ENCODE measurements around the gene NPHP4.

Gene NPHP4

DNA sequence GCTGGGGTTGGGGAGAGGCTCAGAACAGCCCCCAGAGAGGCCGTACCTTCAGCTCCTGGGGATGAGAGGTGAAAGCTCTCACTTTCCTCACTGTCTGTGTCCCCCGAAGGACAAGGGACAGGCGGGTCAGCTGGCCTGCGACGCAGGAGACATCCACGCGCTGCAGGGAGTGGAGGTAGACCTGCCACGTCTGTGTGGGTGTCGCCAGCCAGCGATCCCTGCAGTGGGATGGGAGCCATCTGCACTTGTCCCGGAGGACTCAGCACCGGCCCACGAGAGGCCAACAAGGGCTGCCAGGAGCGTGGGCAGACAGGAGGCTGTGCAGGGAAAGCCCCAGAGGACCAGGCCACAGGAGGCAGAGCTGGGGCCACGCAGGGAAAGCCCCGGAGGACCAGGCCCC lies 127.2 kb downstream of the NPHP4 start:
- Histone ChIP-seq H3K9ac (ENCODE audit: insufficient read length, low read depth) (no peak overlapping the region), H3K4me3 (ENCODE audit: insufficient read length, low read depth) (no peak overlapping the region), H3K36me3 (ENCODE audit: insufficient read depth, insufficient read length, low read length) (no peaks in the 10 kb centered on the region), H3K4me1 (ENCODE audit: insufficient read depth, insufficient read length) (peaks cover 2% of the 10 kb centered on the region), H3K27me3 (ENCODE audit: insufficient read depth, insufficient read length) (no peaks in the 10 kb centered on the region), H3K9me3 (ENCODE audit: insufficient read depth, low read length) (0 out of 2 replicates have a peak, but pooled peaks cover 6% of the 10 kb centered on the region)
- no peak for DNase-seq (ENCODE audit: low read depth, low spot score)
- TF ChIP-seq SUZ12 (IDR thresholded peaks at IDR 0.05; ENCODE audit: extremely low read depth, insufficient read depth, insufficient read length) = no peak
- TF ChIP-seq YY1 (IDR thresholded peaks at IDR 0.05; ENCODE audit: insufficient read depth, insufficient read length) = no peak
- TF ChIP-seq ZNF274 (IDR thresholded peaks at IDR 0.05; ENCODE audit: low read depth, low read length) = no peak

DNA sequence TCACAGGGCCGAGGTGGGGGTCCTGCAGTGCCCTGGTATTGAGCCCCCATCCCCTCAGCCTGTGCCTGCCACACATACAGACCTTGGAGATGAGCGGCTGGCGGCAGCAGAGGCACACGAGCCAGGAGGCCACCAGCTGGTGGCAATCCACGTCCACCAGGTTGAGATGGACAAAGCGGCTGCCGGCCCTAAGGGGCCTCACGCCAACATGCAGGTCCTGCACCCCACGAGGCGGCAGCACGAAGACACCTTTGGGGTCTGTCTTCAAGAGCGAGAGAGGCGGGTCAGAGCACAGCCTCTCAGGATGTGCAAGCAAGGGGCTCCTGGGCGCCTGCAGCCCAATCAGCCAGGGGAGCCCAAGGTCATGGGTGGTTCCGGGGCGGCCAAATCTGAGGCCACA lies 128.0 kb downstream of the NPHP4 start:
- no peak overlapping the region for H3K9ac ChIP-seq (ENCODE audit: insufficient read length, low read depth)
- no peaks in the 10 kb centered on the region for H3K36me3 ChIP-seq (ENCODE audit: insufficient read depth, insufficient read length, low read length)
- H3K4me1 ChIP-seq (ENCODE audit: insufficient read depth, insufficient read length) = peaks cover 2% of the 10 kb centered on the region
- H3K27me3 ChIP-seq (ENCODE audit: insufficient read depth, insufficient read length) = no peaks in the 10 kb centered on the region
- DNase-seq (ENCODE audit: low read depth, low spot score) = no peak
- H3K9me3 ChIP-seq (ENCODE audit: insufficient read depth, low read length) = 0 out of 2 replicates have a peak, but pooled peaks cover 6% of the 10 kb centered on the region
- no peak overlapping the region for H3K4me3 ChIP-seq (ENCODE audit: insufficient read length, low read depth)
- TF ChIP-seq SUZ12 (IDR thresholded peaks at IDR 0.05; ENCODE audit: extremely low read depth, insufficient read depth, insufficient read length) = no peak
- no peak for TF ChIP-seq ZNF274 (IDR thresholded peaks at IDR 0.05; ENCODE audit: low read depth, low read length)
- no peak for TF ChIP-seq YY1 (IDR thresholded peaks at IDR 0.05; ENCODE audit: insufficient read depth, insufficient read length)

DNA sequence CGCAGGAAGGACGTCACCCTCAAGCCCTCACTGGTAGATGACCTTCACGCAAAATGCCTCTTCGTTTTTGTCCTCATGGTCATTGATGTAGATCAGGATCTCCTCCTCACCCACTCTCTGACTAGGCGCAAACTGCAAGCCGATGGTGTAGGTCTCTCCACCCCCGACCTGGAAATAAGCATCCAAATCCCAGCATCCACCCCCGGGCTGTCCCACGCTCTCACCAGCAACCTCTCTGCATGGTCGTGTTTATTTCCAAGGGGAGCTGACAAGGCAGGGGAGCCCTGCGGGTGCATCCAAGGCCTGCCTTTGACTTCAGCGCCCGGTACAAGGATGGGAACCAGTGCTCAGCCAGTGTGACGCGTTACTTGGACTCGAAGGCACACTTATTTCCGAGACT lies 129.0 kb downstream of the NPHP4 start:
- no peaks in the 10 kb centered on the region for H3K9me3 ChIP-seq (ENCODE audit: insufficient read depth, low read length)

DNA sequence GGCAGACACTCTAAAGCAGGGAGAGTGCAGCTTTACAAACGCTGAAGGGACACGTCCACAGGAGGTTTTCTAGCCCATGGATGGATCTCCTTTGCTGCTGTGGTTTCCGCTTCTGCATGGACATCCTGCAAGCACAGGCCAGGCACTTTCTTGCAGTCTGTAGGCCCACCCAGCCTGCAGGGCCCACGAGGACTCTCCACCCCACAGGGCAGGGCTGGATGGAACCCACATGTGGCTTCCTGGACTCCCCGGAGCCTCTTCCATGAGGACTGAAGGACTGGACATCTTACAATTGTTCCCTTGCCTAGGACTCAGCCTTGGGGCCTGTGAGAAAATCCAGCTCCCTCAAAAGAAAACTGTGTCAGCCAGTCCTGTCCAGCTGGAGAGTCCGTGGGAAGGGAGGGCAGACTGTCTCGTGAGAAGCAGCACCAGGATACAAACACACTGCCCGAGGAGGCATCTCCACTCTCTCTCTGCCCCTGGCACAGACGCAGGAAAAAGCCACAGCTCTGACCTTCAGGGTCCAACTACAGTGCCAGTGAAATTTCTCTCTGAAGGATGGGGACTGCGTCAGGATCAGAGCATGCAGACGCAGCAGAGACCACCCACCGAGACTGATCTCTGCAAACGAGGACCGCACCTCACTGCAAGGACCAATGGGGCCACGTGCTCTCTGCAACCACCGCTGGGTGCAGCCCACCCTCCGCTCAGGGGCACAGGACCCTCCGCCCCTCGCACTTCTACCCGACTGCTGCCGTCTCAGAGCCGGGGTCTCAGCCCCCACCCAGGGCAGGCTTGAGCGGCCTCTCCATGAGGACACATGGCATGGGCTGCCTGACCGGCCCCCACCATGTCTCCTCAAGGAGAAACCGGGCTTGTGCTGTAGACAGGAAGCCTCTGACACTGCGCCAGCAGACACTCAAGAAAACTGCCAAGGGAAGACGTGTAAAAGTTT lies 130.1 kb downstream of the NPHP4 start:
- no peaks in the 10 kb centered on the region for H3K27me3 ChIP-seq (ENCODE audit: insufficient read depth, insufficient read length)
- DNase-seq (ENCODE audit: low read depth, low spot score) = no peak
- no peaks in the 10 kb centered on the region for H3K4me1 ChIP-seq (ENCODE audit: insufficient read depth, insufficient read length)
- H3K9me3 ChIP-seq (ENCODE audit: insufficient read depth, low read length) = no peaks in the 10 kb centered on the region
- H3K36me3 ChIP-seq (ENCODE audit: insufficient read depth, insufficient read length, low read length) = no peaks in the 10 kb centered on the region
- TF ChIP-seq YY1 (IDR thresholded peaks at IDR 0.05; ENCODE audit: insufficient read depth, insufficient read length) = no peak
- no peak for TF ChIP-seq SUZ12 (IDR thresholded peaks at IDR 0.05; ENCODE audit: extremely low read depth, insufficient read depth, insufficient read length)
- TF ChIP-seq ZNF274 (IDR thresholded peaks at IDR 0.05; ENCODE audit: low read depth, low read length) = no peak
- H3K9ac ChIP-seq (ENCODE audit: insufficient read length, low read depth) = no peak overlapping the region
- no peak overlapping the region for H3K4me3 ChIP-seq (ENCODE audit: insufficient read length, low read depth)

More for the DNA sequence above, 129.0 kb downstream of the NPHP4 start:
- no peak for DNase-seq (ENCODE audit: low read depth, low spot score)
- Histone ChIP-seq H3K4me1 (ENCODE audit: insufficient read depth, insufficient read length) (no peaks in the 10 kb centered on the region), H3K36me3 (ENCODE audit: insufficient read depth, insufficient read length, low read length) (no peaks in the 10 kb centered on the region), H3K9ac (ENCODE audit: insufficient read length, low read depth) (no peak overlapping the region), H3K27me3 (ENCODE audit: insufficient read depth, insufficient read length) (no peaks in the 10 kb centered on the region), H3K4me3 (ENCODE audit: insufficient read length, low read depth) (no peak overlapping the region)
- no peak for TF ChIP-seq ZNF274 (IDR thresholded peaks at IDR 0.05; ENCODE audit: low read depth, low read length)
- no peak for TF ChIP-seq YY1 (IDR thresholded peaks at IDR 0.05; ENCODE audit: insufficient read depth, insufficient read length)
- TF ChIP-seq SUZ12 (IDR thresholded peaks at IDR 0.05; ENCODE audit: extremely low read depth, insufficient read depth, insufficient read length) = no peak

DNA sequence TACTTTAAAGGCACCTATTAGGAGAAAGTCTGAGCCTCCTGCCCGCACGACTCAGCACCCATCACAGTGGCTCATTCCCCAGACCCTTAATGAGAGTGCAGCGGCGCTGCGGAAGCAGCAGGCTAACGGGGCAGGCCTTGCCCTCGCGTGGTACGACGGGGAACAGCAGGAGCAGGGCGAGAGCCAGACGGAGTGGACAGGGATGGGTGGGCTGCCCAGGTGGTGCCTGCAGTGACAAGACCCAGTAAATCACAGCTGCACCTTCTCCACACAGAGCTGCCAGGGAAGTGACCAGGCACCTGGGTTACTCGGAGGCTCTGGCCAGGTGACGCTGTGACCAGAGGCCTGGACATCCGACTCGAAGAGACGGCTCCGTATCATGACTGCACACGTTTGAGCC lies 131.9 kb downstream of the NPHP4 start:
- Histone ChIP-seq H3K27me3 (ENCODE audit: insufficient read depth, insufficient read length) (no peaks in the 10 kb centered on the region), H3K9ac (ENCODE audit: insufficient read length, low read depth) (no peak overlapping the region), H3K4me3 (ENCODE audit: insufficient read length, low read depth) (no peak overlapping the region), H3K4me1 (ENCODE audit: insufficient read depth, insufficient read length) (no peaks in the 10 kb centered on the region), H3K36me3 (ENCODE audit: insufficient read depth, insufficient read length, low read length) (no peaks in the 10 kb centered on the region), H3K9me3 (ENCODE audit: insufficient read depth, low read length) (no peaks in the 10 kb centered on the region)
- TF ChIP-seq YY1 (IDR thresholded peaks at IDR 0.05; ENCODE audit: insufficient read depth, insufficient read length) (no peak), SUZ12 (IDR thresholded peaks at IDR 0.05; ENCODE audit: extremely low read depth, insufficient read depth, insufficient read length) (no peak), ZNF274 (IDR thresholded peaks at IDR 0.05; ENCODE audit: low read depth, low read length) (no peak)
- no peak for DNase-seq (ENCODE audit: low read depth, low spot score)

DNA sequence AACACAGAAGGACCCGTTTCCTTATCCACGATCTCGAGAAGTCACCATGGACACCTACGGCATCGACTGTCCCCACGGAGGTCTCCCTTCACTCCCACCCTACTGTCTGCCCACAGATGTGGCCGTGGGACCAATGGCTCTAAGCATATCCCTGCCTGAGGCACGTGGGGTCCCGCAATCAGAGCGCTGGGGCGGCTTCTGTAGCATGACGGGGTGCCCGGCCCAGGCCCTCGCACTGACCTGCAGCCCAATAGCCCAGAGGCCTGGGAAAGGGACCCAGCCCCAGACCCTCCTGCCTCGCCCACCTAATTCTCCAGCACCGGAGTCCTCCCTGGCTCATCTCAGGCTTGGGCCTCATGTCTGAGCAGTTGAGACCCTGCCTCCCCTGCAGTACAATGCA lies 132.5 kb downstream of the NPHP4 start:
- H3K36me3 ChIP-seq (ENCODE audit: insufficient read depth, insufficient read length, low read length) = no peaks in the 10 kb centered on the region
- no peak for TF ChIP-seq ZNF274 (IDR thresholded peaks at IDR 0.05; ENCODE audit: low read depth, low read length)
- no peak for TF ChIP-seq YY1 (IDR thresholded peaks at IDR 0.05; ENCODE audit: insufficient read depth, insufficient read length)
- TF ChIP-seq SUZ12 (IDR thresholded peaks at IDR 0.05; ENCODE audit: extremely low read depth, insufficient read depth, insufficient read length) = no peak
- no peaks in the 10 kb centered on the region for H3K9me3 ChIP-seq (ENCODE audit: insufficient read depth, low read length)
- no peak overlapping the region for H3K9ac ChIP-seq (ENCODE audit: insufficient read length, low read depth)
- no peaks in the 10 kb centered on the region for H3K27me3 ChIP-seq (ENCODE audit: insufficient read depth, insufficient read length)
- DNase-seq (ENCODE audit: low read depth, low spot score) = no peak
- no peaks in the 10 kb centered on the region for H3K4me1 ChIP-seq (ENCODE audit: insufficient read depth, insufficient read length)
- no peak overlapping the region for H3K4me3 ChIP-seq (ENCODE audit: insufficient read length, low read depth)

DNA sequence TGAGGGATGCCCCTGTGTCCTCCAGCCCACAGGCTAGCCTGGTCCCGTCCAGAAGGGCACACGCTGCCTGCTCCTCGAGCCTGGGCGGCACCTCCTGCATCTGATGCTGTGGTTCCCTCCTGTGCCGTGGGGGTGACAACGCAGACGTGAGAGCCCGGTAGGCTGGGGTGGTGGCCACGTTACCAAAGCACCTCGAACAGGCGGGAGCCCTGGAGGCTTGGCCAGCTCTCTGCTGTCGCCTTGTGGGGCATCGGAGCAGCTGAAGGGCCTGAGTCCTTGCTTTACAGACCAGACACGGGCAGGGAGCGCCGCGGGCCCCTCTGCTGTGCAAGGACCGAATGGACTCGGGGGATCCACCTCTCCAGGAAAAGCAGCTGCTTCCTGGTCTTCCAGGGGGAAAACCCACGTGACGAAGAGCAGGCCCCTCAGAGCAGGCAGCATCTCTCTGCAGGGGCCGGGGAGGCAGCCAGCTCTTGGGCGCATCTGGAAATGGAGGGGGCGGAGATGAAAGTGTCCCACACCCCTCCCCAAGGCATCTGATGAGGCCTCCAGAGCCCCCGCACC lies 133.3 kb downstream of the NPHP4 start:
- no peak overlapping the region for H3K9ac ChIP-seq (ENCODE audit: insufficient read length, low read depth)
- TF ChIP-seq SUZ12 (IDR thresholded peaks at IDR 0.05; ENCODE audit: extremely low read depth, insufficient read depth, insufficient read length) = no peak
- no peak for TF ChIP-seq YY1 (IDR thresholded peaks at IDR 0.05; ENCODE audit: insufficient read depth, insufficient read length)
- TF ChIP-seq ZNF274 (IDR thresholded peaks at IDR 0.05; ENCODE audit: low read depth, low read length) = no peak
- H3K4me3 ChIP-seq (ENCODE audit: insufficient read length, low read depth) = no peak overlapping the region
- H3K36me3 ChIP-seq (ENCODE audit: insufficient read depth, insufficient read length, low read length) = no peaks in the 10 kb centered on the region
- H3K9me3 ChIP-seq (ENCODE audit: insufficient read depth, low read length) = no peaks in the 10 kb centered on the region
- H3K27me3 ChIP-seq (ENCODE audit: insufficient read depth, insufficient read length) = no peaks in the 10 kb centered on the region
- no peak for DNase-seq (ENCODE audit: low read depth, low spot score)
- H3K4me1 ChIP-seq (ENCODE audit: insufficient read depth, insufficient read length) = no peaks in the 10 kb centered on the region
